GM12891 (cell line): ENCODE measurements around the gene SP4.

Source experiments
- PAX5 ChIP-seq: IDR thresholded peaks from 2 replicates; pipeline ENCODE4 v1.6.1; 2011; ENCODE audit warnings: low read length, moderate library complexity, mild to moderate bottlenecking; ENCODE audit not compliant: insufficient read depth, severe bottlenecking
- POLR2A ChIP-seq: IDR thresholded peaks from 2 replicates; pipeline ENCODE4 v1.6.1; 2011; ENCODE audit warnings: low read depth, low read length, control low read depth
- POLR2AphosphoS5 ChIP-seq: IDR thresholded peaks from 2 replicates; pipeline ENCODE4 v1.6.1; 2011; ENCODE audit warnings: low read depth, low read length, control low read depth
- POU2F2 ChIP-seq: IDR thresholded peaks from 2 replicates; pipeline ENCODE4 v1.6.1; 2011; ENCODE audit warnings: low read depth, mild to moderate bottlenecking, control low read depth, low read length, moderate library complexity
- SPI1 ChIP-seq: IDR thresholded peaks from 2 replicates; pipeline ENCODE4 v1.6.1; 2011; ENCODE audit warnings: low read depth, low read length, control low read depth
- TAF1 ChIP-seq: IDR thresholded peaks from 2 replicates; pipeline ENCODE4 v1.6.1; 2011; ENCODE audit warnings: low read depth, low read length, control low read depth

DNA sequence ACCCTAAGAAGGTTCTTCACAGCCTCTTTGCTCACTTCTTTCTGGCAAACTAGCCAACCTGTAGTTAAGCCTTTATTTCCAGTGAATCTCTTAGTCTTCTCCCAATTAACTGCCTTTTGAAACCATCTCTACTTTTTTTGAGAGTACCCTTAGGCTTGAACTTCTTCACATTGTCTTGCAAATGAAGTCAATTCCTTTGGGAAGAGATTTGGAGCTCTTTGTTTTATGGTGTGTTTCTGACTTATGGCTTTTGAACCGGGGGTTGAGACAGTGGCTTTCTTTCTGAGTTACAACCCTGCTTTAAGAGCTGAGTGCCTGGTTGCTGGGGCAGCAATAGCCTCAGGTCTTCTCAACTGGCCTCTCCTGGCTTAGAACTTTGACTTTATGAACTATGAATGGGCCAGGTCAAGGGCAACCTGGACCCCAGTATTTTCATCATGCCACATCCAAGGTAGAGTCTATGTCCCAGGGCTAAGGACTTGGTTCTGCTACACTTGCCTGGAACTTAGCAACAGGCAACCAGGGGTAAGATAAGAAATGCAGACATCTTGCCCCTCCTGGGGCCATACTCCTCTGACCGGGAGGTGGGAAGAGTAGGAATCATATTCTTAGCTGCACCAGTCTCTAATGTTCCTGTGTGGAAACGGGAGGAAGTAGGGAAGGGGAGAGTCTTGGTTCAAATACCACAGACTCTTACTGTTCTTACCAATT, 53.0 kb downstream of the SP4 start:
- TF ChIP-seq POLR2AphosphoS5 (no peak), POU2F2 (no peak), POLR2A (no peak), TAF1 (no peak), SPI1 (no peak), PAX5 (no peak)
